HG02981 (cell line): ENCODE data around the gene CST2.
"Not testable (repeated sequence)": the region's sequence is repeated elsewhere in the genome, so short reads cannot be mapped to it uniquely, and the experiment has no call there.

Source experiments
- ATAC-seq: cut with Tn5 transposase; IDR thresholded peaks from one replicate; pipeline ENCODE4 v1.9.1; 2021; ENCODE audit warnings: mild to moderate bottlenecking, moderate library complexity; ENCODE audit not compliant: unreplicated experiment

CST2 gene

DNA sequence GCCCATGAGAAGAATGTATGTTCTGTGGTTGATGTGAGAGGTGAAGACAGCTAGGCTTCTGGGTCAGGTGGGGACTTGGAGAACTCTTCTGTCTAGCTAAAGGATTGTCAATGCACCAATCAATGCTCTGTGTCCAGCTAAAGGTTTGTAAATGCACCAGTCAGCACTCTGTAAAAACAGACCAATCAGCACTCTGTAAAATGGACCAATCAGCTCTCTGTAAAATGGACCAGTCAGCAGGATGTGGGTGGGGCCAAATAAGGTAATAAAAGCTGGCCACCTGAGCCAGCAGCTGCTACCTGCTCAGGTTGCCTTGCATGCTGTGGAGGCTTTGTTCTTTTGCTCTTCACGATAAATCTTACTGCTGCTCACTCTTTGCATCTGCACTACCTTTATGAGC lies 15.0 kb downstream of the CST2 start:
- ATAC-seq, result not testable (repeated sequence)

DNA sequence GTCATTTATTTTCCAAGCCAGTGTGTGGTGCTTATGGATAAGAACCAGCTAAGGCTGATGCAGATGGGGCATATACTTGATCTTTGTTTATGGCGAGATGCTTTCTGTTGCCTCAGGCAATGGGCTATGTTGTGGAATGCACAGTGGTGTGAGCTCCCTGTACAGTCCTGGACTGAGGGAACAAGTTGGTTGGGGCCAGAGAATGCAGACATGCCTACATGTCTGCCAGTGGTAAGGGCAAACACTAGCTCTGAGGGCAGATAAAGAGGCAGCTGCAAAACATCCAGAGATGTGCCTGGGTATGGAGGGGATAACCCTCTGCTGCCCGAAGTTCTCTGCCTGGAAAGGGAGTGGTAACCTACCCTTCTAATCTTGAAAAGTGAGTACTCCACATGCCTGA lies 16.2 kb downstream of the CST2 start:
- not testable (repeated sequence) for ATAC-seq

DNA sequence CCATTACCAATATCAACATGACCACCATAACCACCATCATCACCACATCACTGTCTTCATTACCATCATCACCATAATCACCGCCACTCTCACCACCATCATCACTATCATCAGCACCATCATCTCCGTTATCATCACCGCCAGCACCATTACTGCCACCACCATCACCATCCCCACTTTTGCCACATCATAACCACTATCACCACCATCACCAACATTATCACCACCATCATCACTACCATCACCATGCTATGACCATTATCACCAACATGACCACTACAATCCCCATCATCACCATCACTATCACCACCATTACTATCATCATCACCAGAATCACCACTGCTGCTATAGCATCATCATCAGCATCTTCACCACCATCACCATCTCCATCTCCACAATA lies 25.7 kb downstream of the CST2 start:
- ATAC-seq, result no peak

DNA sequence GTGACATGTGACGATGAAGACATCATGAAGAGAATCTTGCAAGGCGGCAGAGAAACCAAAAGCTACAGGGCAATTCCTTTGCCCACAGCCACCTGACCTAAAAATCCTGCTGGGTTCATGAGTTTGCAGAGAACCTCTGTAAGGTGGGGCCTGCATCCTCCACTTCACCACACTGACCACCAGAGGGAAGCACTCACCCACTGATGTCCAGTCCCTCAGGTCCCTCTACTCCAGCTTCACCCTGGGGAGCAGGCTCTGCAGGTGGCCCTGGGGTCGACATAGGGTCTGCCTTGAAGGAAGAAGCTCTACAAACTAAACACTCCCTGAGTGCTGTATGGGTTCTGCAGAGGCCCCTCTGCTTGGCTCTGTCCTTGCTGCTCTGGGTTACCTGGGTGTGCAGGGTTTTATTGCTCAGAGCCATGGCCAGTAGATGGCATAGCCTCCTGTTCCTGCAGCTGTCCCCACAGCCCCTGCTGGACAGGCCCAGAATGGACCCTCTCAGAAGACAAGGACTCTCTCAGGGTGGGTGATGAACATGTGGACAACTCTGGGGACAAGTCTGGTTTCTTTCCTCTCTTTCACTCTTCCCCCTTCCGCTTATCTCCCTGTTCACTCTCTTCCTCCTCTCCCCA lies 27.2 kb downstream of the CST2 start:
- peak; percentile 82 for ATAC-seq

DNA sequence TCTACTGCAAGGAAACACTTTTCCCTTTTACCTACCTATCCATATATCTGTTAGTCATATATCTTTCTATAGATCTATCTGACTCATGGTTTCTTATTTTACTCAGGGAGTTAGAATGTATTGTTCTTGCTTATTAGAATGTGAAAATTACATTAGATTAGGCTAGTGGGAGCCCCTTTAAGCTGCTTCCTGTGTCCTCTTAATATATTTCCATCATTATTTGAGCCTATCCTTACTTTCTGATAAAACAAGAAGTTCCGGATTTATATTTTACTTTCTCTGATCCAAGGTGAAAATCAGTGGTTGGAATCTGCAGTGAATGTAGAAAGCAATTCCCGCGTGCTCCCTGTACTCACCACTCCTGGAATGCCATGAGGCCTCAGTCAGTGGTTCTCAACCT lies 31.0 kb downstream of the CST2 start:
- no peak for ATAC-seq

DNA sequence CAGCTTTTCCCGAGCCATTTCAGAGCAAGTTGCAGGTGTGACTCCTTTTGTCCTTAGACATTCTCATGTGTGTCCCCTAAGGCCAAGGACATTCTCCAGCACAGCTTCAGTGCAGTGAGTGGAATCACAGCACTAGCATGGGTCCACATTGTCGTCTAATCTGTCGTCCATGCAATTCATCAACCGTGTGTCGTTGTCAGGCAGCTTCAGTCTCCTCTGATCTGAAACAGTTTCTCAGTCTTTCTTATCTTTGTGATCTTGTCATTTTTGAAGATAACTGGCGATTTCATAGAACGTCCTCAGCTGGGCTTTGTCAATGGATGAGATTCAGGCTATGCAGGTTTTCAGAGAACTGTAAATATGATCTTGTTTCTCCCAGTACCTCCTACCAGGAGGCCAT lies 31.7 kb downstream of the CST2 start:
- no peak for ATAC-seq

DNA sequence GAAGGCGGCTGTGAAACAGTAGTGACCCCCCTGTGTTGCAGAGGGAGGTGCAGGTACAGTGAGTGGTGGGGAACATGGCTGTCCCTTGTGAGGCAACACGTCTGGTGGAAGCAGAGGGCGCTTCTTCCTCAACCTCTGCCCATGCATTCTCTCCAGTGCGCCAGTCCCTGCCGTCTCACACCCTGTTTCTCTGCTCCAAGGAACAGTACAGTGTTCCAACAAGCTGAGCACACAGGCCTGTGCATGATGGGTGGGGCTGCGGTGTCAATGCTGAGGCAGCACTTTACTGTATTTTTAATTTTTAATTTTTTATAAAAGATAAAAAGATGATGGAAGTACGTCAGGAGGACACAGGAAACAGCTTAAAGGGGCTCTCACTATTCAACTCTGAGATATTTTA lies 32.5 kb downstream of the CST2 start:
- ATAC-seq, result no peak

DNA sequence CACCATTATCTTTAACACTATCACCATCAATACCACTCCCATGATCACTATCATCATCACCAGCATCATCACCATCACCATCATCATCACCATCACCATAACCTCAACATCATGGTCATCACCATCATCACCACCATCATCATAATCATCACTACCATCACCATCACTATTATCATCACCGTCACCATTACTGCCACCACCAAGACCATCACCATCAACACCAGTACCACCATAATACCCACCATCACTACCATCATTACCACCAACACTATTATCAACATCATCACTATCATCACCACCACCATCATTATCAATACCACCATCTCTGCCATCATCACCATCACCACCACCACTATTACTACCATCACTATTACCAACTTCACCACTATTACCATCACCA lies 43.1 kb downstream of the CST2 start:
- no peak for ATAC-seq

DNA sequence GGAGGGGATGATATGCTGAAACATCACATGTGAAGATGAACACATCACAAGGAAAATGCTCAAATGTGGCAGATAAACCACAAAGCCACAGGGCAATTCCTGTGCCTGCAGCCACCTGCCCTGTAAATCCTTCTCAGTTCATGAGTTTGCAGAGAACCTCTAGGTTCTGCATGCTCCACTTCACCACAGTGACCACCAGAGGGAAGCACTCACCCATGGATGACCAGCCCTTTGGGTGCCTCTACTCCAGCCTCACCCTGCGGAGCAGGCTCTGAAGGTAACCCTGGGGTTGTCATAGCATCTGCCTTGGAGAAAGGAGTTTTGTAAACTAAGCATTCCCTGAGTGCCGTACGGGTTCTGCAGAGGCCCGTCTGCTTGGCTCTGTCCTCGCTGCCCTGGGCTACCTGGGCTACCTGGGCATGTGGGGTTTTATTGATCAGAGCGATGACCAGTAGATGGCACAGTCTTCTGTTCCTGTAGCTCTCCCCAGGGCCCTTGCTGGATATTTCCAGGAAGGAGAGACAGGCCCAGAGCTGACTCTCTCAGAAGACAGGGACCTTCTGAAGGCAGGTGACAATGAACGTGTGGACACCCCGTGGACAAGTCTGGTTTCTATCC lies 44.1 kb downstream of the CST2 start:
- ATAC-seq, result no peak

DNA sequence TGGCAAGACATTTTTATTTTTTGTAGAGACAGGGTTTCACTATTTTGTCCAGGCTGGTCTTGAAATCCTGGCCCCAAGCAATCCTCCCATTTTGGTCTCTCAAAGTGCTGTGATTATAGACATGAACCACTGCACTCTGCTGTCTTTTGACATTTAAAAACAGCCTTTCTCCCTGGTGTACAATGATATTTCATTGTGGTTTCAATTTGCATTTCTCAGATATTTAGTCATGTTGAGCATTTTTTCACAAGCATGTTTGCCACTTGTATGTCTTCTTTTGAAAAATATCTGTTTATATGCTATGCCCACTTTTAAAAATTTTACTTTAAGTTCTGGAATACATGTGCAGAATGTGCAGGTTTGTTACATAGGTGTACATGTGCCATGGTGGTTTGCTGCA lies 47.9 kb downstream of the CST2 start:
- not testable (repeated sequence) for ATAC-seq

DNA sequence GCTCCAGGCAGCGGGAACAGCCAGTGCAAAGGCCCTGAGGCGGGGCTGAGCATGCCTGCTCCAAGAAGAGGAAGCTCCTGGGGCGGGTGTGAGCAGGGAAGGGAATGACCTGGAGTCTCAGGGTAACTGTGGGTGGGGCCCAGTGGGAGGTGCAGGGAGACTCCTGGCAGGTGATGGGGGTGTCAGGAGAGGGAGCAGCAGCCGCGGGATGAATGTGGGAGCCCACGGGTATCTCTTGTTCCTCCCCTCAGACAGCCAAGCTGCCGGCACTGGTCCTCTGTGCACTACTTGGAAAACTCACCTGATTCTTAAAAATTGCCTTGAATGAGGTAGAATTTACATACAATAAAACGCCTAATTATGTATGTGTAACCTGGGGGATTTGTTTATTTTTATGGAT lies 49.1 kb downstream of the CST2 start:
- not testable (repeated sequence) for ATAC-seq

DNA sequence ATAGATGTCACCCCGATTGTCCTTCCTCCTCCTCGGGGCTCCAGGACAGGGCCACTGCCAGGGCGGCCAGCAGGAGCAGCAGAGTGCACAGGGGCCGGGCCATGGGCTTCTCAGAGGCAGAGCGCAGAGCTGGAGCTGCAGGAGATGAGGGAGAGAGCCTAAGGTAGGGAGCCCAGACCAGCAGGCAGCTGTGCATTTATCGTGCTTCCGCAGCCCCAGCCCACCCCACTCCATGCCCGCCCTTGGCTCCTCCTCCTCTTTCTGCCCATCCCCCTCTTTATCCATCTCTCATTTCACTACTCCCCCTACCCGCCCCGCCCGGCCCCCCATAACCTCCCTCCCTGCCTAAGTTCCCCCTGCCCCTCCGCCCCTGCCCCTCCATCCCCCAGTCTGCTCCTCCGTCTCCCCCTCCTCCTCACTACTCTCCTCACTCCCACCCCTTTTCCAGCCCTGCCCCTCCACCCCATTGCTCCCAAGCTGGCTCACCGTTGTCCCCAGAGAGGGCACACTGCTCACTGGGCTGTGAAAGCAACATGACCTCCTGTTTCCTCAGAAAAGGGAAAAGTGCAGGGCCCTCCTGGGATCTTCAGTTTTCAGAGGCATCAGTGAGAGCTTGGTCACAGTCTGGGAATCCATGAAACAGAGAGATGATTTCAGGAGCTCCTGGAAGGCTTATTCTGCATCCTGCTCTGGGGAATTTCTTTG lies 50.3 kb downstream of the CST2 start:
- no peak for ATAC-seq

DNA sequence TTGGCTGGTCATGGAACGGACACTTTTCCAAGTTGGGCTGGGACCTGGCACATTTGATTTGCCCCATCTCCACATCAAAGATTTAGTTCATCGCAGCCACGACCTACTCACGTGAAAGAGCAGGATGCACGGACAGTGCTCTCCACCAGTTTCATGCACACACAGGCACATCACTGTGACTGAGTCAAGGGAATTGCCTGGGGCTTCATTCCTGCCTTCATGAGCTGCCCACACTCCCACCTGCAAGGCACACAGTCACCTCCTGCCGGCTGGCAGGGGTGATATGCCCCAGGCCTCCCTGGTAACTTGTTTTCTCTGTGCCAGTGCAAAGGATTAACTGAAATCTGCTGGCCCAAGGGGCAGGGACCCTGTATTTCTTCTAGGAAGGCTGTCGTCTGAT lies 52.4 kb downstream of the CST2 start:
- ATAC-seq, result no peak
